Lung (tissue), 12 donors: Measurements from ENCODE around the gene ANKRD40. TPM values are rescaled to one million over a fixed set of nuclear protein-coding genes. Genes with fewer than 3 reads are reported as not detected.

ENCODE experiments used
- ATAC-seq: fragments of 200-7000 bp; cut with Tn5 transposase; one replicate; pipeline ENCODE4 v1.9.1; 2020; ENCODE audit warnings: moderate number of reproducible peaks; ENCODE audit not compliant: insufficient read depth, low FRiP score
- DNase-seq, 3 donors: peaks; one replicate each; pipeline ENCODE4 v3.0.0-alpha.2; 2013 to 2017
- H3K27ac ChIP-seq, 2 donors: one replicate each; pipeline ENCODE4 v1.5.1; 2013; ENCODE audit warnings: mild to moderate bottlenecking in 2 of 2, moderate library complexity in 2 of 2, control low read depth in 1 of 2, inconsistent platforms in 1 of 2, low read depth in 1 of 2, low read length in 1 of 2
- H3K27me3 ChIP-seq, 3 donors: one replicate each; pipeline ENCODE4 v1.5.1; 2013; ENCODE audit warnings: low read length in 2 of 3; ENCODE audit not compliant: control insufficient read depth in 3 of 3, insufficient read depth in 3 of 3
- H3K36me3 ChIP-seq, 4 donors: one replicate each; pipeline ENCODE4 v1.5.1; 2013; ENCODE audit warnings: low read length in 4 of 4, mild to moderate bottlenecking in 1 of 4, moderate library complexity in 1 of 4; ENCODE audit not compliant: control insufficient read depth in 4 of 4, insufficient read depth in 4 of 4
- H3K4me1 ChIP-seq, 5 donors: one replicate each; pipeline ENCODE4 v1.5.1; 2013; ENCODE audit warnings: low read length in 5 of 5, mild to moderate bottlenecking in 2 of 5, moderate library complexity in 1 of 5; ENCODE audit not compliant: control insufficient read depth in 5 of 5, insufficient read depth in 5 of 5
- H3K4me3 ChIP-seq: one replicate; pipeline ENCODE4 v1.5.1; 2013; ENCODE audit warnings: mild to moderate bottlenecking, control low read depth, moderate library complexity
- H3K9ac ChIP-seq, 2 donors: one replicate each; pipeline ENCODE4 v1.5.1; 2013; ENCODE audit warnings: low read length in 2 of 2, control low read depth in 1 of 2; ENCODE audit not compliant: insufficient read depth in 1 of 2
- H3K9me3 ChIP-seq, 4 donors: one replicate each; pipeline ENCODE4 v1.5.1; 2013; ENCODE audit warnings: low read length in 3 of 4, mild to moderate bottlenecking in 1 of 4, moderate library complexity in 1 of 4; ENCODE audit not compliant: control insufficient read depth in 4 of 4, insufficient read depth in 3 of 4
- CTCF ChIP-seq: IDR thresholded peaks from 2 replicates; pipeline ENCODE4 v1.5.1; 2012; ENCODE audit warnings: mild to moderate bottlenecking; ENCODE audit errors: control extremely low read depth, extremely low read depth
- WGBS, 2 donors: extraction: QIAGEN DNeasy Blood & Tissue Kit; methylation state at CpG; one replicate each; pipeline ENCODE4 v1.1.7; 2013; 5-methylcytosine and 5-hydroxymethylcytosine counted together
- polyA plus RNA-seq, 2 donors: library from polyadenylated mRNA; stranded (reverse); fragments of 200-250 nt; gene quantifications; one replicate each; pipeline ENCODE4 v1.2.1, GENCODE V29; 2013
- total RNA-seq, 2 donors: library from RNA; depleted of rRNA in 1 of 2; stranded (reverse); fragments of >200 nt in 1 of 2; gene quantifications; one replicate each; pipeline ENCODE4 v1.2.1, GENCODE V29; 2014 to 2021
- donor health status: control.
- donor health status: control.
- donor health status: Bipolar disorder and iron deficiency.
- donor health status: healthy.
- donor health status: DM: yes; HTN: yes; CAD: no.

ANKRD40 gene
- total and polyA plus RNA-seq, 4 donors = 14.6 to 38.9 (median 25.1) TPM

- Histone ChIP-seq H3K4me1 (peaks cover 0 to 28% (median 11%) of the 10 kb centered on the region in 5 donors), H3K36me3 (peaks cover 0 to 10% (median 3%) of the 10 kb centered on the region in 4 donors), H3K9me3 (no peaks in the 10 kb centered on the region), H3K27me3 (no peaks in the 10 kb centered on the region), H3K9ac (no peak overlapping the region), H3K27ac (no peak overlapping the region), H3K4me3 (no peak overlapping the region)
- DNase-seq (no peak), ATAC-seq (no peak)
- WGBS, 2 donors = 97 to 99% methylated on average over 3 of the region's 3 CpGs
- TF ChIP-seq CTCF = no peak
Measured at GRCh38 chr17:50688245-50688644, 19.5 kb downstream of the ANKRD40 start.

- no peaks in the 10 kb centered on the region for H3K9me3 ChIP-seq
- H3K9ac ChIP-seq = no peak overlapping the region
- no peak for ATAC-seq
- H3K36me3 ChIP-seq = peaks cover 0 to 6% (median under 1%) of the 10 kb centered on the region in 4 donors
- no peak overlapping the region for H3K4me3 ChIP-seq
- H3K4me1 ChIP-seq = peaks cover 0 to 26% (median 11%) of the 10 kb centered on the region in 5 donors
- H3K27ac ChIP-seq = peak overlapping the region in 1 of 2 donors; percentile 4
- no peak for TF ChIP-seq CTCF
- peak in 1 of 3 donors; percentile 39 for DNase-seq
- 88 to 91% methylated on average over 16 of the region's 16 CpGs for WGBS, 2 donors
- H3K27me3 ChIP-seq = no peaks in the 10 kb centered on the region
Measured at GRCh38 chr17:50687200-50688066, 20.3 kb downstream of the ANKRD40 start.

DNA sequence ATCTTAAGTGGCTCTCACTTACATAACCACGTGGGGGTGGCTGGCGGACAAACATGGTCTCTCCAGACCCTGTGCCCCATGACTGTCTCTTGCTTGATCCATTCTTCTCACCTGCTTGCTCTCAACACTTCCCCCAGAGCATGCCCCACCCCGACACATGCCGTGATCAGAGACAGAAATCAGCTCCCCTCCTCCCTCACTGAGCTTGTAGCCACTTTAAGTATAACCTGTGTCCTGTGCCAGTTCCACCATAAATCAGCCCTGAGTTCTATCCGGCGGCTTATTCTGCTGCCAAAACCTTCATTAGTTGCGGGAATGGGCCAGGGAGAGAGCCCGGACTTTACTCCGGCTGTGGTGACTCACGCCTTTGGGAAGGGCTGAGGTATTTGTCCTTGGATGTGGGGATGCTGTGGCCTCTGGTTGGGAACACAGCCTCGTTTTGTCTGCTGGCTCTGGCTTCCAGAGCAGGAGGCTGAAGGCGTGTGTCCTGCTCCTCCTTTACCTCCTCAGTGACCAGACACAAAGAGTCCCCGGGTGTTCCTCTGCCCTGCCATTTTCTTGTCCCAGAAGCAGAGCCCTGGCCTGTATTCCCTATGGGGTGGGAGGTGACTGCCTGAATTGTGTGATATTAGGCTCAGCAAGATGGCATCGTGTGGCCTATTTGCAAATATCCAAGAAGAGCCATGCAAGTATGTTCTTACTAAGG lies 21.1 kb downstream of the ANKRD40 start:
- H3K4me1 ChIP-seq = peaks cover 0 to 18% (median 11%) of the 10 kb centered on the region in 5 donors
- WGBS, 2 donors = 59 to 69% methylated on average over 14 of the region's 14 CpGs
- H3K4me3 ChIP-seq = no peak overlapping the region
- peak overlapping the region; percentile 2 to 17 for H3K27ac ChIP-seq
- H3K36me3 ChIP-seq = peaks cover 0 to 4% (median 0%) of the 10 kb centered on the region in 4 donors
- no peaks in the 10 kb centered on the region for H3K27me3 ChIP-seq
- DNase-seq (no peak), ATAC-seq (no peak)
- H3K9me3 ChIP-seq = no peaks in the 10 kb centered on the region
- H3K9ac ChIP-seq = no peak overlapping the region
- no peak for TF ChIP-seq CTCF
